ENCODE measurements around the gene SLC10A7. TPM values are rescaled to one million over a fixed set of nuclear protein-coding genes. Genes with fewer than 3 reads are reported as not detected.

SLC10A7 gene
- total RNA-seq, 1 experiment from 2014 or later, result 3.9 TPM

GRCh38 chr4:146283758-146284651 is 237.7 kb downstream of the SLC10A7 start:
- H3K9me3 ChIP-seq (ENCODE audit: control insufficient read depth, low read depth, low read length), result no peaks in the 10 kb centered on the region
- no peak overlapping the region for H3K9ac ChIP-seq (ENCODE audit: extremely low read depth, insufficient read length, low read length)
- H4K8ac ChIP-seq (replicated peaks; ENCODE audit: insufficient read length, low read depth, low read length), result no peak overlapping the region
- no peak overlapping the region for H2BK12ac ChIP-seq (ENCODE audit: insufficient read length, low read depth, low read length)
- no peak for TF ChIP-seq CTCF (conservative IDR thresholded peaks at IDR 0.05)
- H3K36me3 Mint-ChIP-seq (ENCODE audit: insufficient read depth in 1 of 3, low read depth in 3 of 3), result no peaks in the 10 kb centered on the region
- H2BK120ac ChIP-seq (ENCODE audit: low read depth, low read length, poor library complexity, severe bottlenecking), result no peak overlapping the region
- no peak overlapping the region for H3K23ac ChIP-seq (ENCODE audit: insufficient read length, low read depth, low read length)
- H3K9me3 Mint-ChIP-seq, result no peaks in the 10 kb centered on the region
- H2BK15ac ChIP-seq (ENCODE audit: low read depth, low read length), result no peak overlapping the region
- no peaks in the 10 kb centered on the region; the same call in 1 of the 2 replicates for H3K4me1 ChIP-seq (ENCODE audit: insufficient read depth, low read length)
- no peak overlapping the region for H3T11ph ChIP-seq (ENCODE audit: low read length)
- no peaks in the 10 kb centered on the region for H3K27me3 Mint-ChIP-seq (ENCODE audit: low read depth)
- no peak overlapping the region for H3K14ac ChIP-seq (ENCODE audit: insufficient read depth, low read length)
- H3K79me1 ChIP-seq (ENCODE audit: insufficient read depth, low read depth, low read length, poor library complexity, severe bottlenecking), result no peaks in the 10 kb centered on the region
- H3K18ac ChIP-seq (ENCODE audit: insufficient read length, low read depth, low read length), result no peak overlapping the region
- DNase-seq, result no peak
- no peaks in the 10 kb centered on the region for H3K79me2 ChIP-seq (ENCODE audit: insufficient read depth, low read length)
- H4K20me1 ChIP-seq (ENCODE audit: control insufficient read depth, insufficient read depth, insufficient read length), result no peaks in the 10 kb centered on the region
- H2AK5ac ChIP-seq (ENCODE audit: insufficient read length, low read length), result no peak overlapping the region
- no peak overlapping the region for H3K4ac ChIP-seq (ENCODE audit: low read depth, low read length)
- no peak overlapping the region for H4K91ac ChIP-seq (ENCODE audit: insufficient read length, low read depth, low read length)
- H4K5ac ChIP-seq (ENCODE audit: insufficient read length, low read depth, low read length), result no peak overlapping the region
- H2AFZ ChIP-seq (ENCODE audit: low read length), result no peak overlapping the region
- no peak overlapping the region for H3K4me3 Mint-ChIP-seq
- no peak overlapping the region for H3K56ac ChIP-seq (ENCODE audit: insufficient read length, low read depth, low read length)
- no peak overlapping the region for H3K27ac Mint-ChIP-seq
- no peaks in the 10 kb centered on the region for H3K4me1 Mint-ChIP-seq
- H3K27ac ChIP-seq (ENCODE audit: insufficient read length, low read depth, low read length), result no peak overlapping the region
- H2BK20ac ChIP-seq (ENCODE audit: low read depth, low read length, poor library complexity, severe bottlenecking), result no peak overlapping the region
- WGBS (ENCODE audit: extremely low coverage, insufficient read length, low lambda C conversion rate), result no CpG with 5 or more reads among the region's 3 CpGs
- H3K27me3 ChIP-seq (ENCODE audit: insufficient read depth, low read length), result no peaks in the 10 kb centered on the region
- no peak overlapping the region for H2BK5ac ChIP-seq (ENCODE audit: insufficient read length, low read length)
- H3K23me2 ChIP-seq (ENCODE audit: insufficient read length, low read depth, low read length, poor library complexity, severe bottlenecking), result no peaks in the 10 kb centered on the region
- H3K4me2 ChIP-seq (ENCODE audit: insufficient read depth, insufficient read length, low read length), result no peak overlapping the region
